Hypothalamus (tissue), 51 donors: ENCODE results near the gene RAB20.
A peak's percentile ranks its signal among the peaks of the same experiment; 100 is the strongest.
"Not testable (repeated sequence)": the region's sequence is repeated elsewhere in the genome, so short reads cannot be mapped to it uniquely, and the experiment has no call there.

Experiments used
- DNase-seq, 51 donors: peaks; one replicate each; lab custom pipeline; 2025; lab: John Stamatoyannopoulos, UW

RAB20 gene

DNA sequence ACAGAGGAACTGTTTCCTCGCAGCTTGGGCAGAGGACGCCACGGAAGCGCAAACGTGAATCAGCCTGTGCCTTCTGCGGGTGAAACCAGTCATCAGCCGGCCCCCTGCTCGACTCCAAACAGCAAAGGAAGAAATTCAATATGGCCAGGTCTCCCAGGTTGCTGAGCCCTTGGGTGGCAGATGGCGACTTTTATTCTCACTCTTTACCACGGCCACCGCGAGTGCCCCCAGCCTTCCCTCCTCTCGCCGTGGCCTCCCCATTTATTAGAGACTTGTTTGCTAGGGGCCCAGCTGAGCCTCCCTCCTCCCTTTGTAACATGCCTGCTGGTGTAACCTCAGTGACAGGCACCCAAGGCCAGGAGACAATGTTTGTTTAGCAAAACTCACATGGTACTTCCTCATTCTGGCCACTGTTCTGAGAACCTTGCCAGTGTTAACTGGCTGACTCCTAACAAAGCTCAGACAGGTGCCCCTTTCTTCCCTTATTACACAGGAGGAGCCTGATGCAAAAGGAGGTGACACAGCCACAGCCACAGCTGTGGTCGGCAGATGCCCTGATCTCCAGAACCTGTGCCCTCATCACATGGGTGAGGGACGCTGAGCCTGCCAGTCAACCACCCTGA lies 5.8 kb downstream of the RAB20 start:
- DNase-seq, result no peak

DNA sequence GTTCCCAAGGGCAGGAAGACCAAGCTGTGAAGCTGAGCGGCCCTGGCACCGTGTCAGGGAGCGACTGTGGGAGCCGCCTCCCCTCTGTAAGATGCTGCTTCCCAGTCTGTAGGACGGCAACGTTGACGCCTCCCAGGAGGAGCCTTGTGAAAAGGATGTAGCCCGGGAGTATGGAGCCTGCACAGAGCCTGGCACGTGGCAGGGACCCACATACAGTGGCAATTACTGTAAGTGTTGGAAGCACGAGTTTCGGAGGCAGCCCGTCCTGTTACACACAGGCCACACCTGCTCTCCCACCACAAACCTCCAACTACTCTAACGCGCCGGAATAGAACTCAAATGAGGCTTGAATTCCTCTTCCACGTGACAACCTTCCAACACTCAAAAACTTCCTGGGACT lies 6.6 kb downstream of the RAB20 start:
- DNase-seq, result no peak

GRCh38 chr13:110554227-110554836 lies 7.2 kb downstream of the RAB20 start:
- no peak for DNase-seq

DNA sequence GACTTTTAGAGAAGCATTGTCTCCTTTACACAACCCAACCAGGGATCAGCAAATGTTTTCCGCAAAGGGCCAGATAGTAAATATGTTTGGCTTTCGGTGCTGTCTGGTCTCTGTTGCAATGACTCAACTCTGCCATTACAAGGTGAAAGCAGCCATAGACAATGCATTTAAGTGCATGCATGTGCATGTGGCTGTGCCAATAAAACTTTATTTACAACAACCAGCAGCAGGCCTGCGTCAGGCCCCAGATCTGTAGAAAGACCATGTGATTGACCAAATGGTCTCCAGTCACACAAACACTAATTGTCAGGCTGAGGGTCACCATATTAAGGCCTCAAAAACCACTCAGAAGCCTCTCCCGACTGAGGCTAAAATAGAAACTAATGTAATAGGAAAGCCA lies 8.1 kb downstream of the RAB20 start:
- DNase-seq, result no peak

DNA sequence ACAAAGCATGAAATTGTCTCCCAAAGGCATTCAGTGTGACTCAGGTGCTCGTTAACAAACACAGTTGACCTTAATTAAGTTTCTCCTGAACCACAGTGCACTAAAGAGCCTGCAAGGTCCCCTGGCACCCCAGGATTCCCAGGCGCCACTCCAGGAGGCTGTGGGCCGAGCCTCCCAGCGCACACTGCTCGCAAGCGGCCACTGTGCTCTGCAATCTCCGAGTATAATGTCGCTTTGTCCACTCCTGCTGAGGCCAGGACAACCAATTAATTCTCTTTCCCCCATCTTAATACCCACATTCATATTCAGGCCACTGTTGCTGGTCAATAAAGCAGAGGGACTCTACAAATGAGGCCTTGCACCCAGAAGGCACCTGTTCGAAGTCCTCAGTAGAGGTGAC lies 8.8 kb downstream of the RAB20 start:
- DNase-seq, result no peak

DNA sequence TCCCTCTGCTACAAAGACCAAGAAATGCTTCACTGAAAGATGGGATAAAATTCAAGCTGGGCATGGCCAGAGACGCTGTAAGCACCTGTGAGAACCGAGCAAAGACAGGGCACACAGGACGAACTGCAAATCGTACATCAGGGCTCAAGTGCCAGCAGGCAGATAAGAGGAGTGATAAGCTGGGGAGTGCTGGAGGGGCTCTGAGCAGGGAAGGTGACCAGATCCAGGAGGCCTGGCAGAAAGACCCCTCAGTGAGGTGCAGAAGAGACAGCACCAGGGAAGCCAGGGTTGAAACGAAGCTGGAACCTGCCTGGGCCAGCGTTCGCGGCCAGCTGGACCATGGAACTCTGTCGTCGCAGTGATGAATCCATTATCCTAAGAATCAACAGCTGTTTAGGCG lies 10.2 kb downstream of the RAB20 start:
- DNase-seq, result no peak

- no peak for DNase-seq
These were observed 11.7 kb downstream of the RAB20 start for GRCh38 chr13:110549795-110550160.

DNA sequence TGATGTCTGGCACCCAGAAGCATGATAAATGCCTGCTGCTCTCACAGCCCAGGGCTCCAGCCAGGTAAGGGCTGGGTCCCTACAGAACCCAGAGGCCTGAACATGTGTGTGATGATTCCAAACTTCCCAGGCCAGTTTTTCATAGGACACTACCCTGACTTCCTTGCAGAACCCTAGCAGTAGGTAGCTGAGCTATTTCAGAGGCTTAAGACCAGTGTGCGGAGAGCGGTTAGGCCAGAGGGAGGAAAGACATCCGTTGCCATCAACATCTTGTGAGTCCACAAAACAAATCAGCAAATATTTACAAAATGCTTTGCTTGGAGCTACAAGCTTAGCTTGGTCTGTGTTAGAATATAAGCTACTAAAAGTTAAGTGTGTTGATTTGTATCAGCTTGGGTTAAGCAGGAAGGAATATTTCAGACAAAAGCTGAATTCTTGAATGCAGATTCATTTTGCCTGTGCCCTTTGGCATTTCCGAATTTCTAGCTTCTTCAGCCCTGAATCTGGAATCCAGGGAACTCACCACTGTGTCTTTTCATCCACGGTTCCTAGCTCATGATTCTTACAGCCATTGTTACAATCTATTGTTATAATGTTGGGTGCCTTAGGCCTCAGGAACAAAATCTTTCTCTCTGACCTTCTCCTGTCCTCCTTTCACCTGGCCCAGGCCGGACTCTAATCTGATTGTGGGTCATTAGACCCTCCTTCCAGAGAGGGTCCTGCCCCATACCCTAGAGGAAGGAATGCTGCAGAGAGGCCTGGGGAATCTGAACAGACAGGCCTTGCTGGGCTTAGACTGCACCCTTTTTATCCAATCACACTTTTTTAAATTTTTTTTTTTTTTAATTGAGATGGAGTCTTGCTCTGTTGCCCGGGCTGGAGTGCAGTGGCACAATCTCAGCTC lies 12.4 kb downstream of the RAB20 start:
- DNase-seq, result no peak

- DNase-seq, result peak in 2 of 51 donors; percentile 19 to 22
These were observed 14.6 kb downstream of the RAB20 start for GRCh38 chr13:110546926-110547325.

DNA sequence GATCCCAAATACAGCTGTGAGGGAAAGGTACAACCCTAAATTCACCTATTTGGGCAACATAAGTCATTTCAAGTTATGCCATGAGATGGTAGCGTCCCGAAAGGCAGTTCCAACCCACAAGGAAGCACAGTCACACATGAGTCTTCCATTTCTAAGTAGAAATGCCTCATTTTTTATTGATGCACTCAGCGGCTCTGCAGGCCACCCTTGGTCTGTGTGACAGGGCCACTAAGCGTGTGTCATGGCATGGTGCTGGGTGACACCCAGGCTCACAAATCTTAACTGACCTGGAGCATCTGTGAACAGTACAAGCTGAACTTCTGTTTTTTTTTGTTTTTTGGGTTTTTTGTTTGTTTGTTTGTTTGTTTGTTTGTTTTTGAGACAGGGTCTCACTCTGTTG lies 15.1 kb downstream of the RAB20 start:
- no peak for DNase-seq

DNA sequence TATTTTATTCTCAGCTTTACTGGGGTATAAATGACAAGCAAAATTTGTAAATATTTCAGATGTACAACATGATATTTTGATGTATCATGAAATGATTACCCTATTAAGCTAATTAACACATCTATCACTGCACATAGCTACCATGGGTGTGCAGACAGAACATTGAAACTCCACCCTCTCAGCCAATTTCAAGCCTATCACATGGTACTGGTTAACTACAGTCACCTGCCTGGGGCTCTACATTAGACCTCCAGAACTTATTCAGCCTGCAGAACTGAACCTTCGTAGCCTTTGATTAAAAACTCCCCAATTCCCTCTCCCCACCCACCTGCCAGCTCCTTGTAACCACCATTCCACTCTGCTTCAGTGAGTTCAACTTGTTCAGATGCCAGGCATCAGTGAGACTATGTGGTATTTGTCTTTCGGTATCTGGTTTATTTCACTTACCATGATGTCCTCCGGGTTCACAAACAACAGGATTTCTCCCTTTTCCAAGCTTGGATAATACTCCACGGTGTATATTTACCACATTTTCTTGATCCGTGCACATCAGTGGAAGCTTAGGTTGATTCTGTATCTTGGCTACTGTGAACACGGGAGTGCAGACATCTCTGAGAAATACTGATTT lies 19.2 kb downstream of the RAB20 start:
- no peak for DNase-seq

DNA sequence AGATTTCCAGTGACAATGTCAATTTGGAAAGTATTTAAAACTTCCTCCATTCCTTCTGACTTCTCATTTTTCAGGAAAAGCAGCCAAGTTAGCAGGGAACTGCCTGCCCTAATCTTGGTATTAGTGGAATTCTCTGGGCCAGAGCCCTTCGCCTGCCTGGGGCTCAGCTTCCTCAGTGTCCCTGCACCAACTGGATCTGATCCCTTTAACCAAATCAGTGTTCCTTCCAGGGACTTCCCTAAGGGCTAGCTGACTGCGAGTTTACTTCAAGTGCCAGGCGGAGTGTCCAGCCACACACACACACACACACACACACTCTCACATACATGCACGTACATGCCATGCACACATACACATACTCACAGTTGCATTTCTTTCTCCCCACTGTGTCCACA lies 20.0 kb downstream of the RAB20 start:
- DNase-seq, result no peak

- no peak for DNase-seq
These were observed 20.5 kb downstream of the RAB20 start for GRCh38 chr13:110540871-110541525.

- DNase-seq, result no peak
These were observed 21.6 kb downstream of the RAB20 start for GRCh38 chr13:110539894-110540293.

DNA sequence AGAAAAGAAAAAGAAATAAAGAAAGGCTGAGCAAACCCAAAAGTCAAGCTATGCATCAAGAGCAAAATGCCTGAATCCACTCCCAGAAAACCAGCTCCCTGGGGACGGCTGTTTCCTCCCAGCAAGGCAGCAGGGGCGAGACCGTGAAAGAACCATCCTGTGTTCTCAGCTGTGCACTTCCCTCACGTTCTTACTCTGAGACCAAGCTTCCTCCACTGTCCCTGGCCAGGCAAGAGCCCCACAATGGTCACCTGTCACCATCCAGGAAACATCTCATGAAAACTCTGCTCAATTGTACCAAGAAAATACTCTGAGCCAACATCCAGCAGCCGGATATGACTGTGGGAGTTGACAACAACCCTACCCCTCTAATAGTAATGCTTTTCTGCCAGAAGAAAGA lies 22.9 kb downstream of the RAB20 start:
- no peak for DNase-seq

DNA sequence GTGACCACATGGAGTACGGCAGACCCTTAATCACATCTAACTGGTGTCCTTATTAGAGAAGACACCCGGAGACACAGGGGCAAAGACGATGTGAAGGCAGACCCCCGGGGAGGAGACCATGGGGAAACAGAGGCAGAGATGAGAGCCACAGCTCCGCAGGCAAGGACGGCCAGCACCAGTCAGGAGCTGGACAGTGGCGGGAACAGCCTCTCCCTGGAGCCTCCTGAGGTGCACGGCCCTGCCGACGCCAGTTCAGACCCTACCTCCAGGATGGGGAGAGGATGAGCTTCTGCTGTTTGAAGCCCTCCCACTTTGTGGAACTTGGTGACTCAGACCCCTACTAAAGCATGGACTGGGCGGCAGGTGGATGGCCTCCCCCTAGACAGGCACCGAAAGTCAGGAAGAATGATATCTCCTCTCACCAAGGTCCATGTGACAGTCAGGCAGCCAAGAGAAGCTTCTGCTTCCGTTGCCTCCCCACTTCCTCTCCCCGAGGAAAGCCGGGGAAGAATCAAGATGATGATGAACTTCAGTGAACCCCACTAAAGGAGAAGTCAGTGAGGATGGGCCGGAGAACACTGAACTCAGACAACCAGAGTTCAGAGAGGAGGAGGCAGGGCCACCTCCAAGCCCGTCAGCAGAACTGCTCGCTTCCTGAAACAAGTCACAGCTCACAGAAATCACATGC lies 25.4 kb downstream of the RAB20 start:
- peak in 22 of 51 donors; percentile 8 to 62 (median 30) for DNase-seq

DNA sequence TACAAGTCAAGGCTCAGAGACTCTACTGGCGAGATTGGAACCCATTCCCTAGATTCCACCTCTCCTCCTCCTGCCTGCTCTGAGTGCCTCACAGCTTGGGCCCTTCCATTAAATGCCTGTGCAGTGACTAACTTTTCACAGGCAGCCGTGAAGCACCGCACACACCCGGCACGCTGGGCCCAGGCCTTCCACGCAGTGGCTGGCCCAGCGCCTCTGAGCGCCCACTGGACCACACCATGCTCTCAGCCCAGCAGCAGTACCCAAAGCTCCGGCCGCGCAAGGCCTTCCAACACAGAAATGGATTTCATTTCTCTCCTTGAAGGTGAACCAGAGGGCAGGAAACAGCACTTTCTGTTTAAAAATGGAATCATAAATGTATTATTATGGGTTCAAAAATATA lies 26.0 kb downstream of the RAB20 start:
- DNase-seq, result no peak

GRCh38 chr13:110533771-110534670 lies 27.5 kb downstream of the RAB20 start:
- no peak for DNase-seq

DNA sequence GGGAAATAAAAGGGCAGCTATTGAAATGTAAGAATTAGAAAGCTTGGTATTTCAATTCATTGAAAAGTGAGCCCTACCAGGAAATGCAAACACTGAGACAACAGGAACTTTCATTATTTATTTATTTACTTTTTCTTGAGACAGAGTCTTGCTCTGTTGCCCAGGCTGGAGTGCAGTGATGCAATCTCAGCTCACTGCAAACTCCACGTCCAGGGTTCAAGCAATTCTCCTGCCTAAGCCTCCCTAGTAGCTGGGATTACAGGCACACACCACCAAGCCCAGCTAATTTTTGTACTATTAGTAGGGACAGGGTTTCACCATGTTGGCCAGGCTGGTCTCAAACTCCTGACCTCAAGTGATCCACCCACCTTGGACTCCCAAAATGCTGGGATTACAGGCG lies 29.3 kb downstream of the RAB20 start:
- DNase-seq, result not testable (repeated sequence)
